ENCODE measurements around the gene CCDC32. TPM values are rescaled to one million over a fixed set of nuclear protein-coding genes. Genes with fewer than 3 reads are reported as not detected.

The CCDC32 gene, protein sequence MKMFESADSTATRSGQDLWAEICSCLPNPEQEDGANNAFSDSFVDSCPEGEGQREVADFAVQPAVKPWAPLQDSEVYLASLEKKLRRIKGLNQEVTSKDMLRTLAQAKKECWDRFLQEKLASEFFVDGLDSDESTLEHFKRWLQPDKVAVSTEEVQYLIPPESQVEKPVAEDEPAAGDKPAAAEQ
- total RNA-seq (2016; rRNA removed; fragmentation: Illumina TruSeq; extraction: Trizol): 23.2 and 26.3 TPM in 2 replicates
- 3.1 and 3.3 TPM in 2 replicates for total RNA-seq (2016; cell fraction: cytosol; rRNA removed; fragmentation: Illumina TruSeq; extraction: Trizol; ENCODE audit: low read depth)
- 20.5 and 28.7 TPM in 2 replicates for total RNA-seq (2016; cell fraction: insoluble cytoplasmic fraction; rRNA removed; fragmentation: Illumina TruSeq; extraction: Trizol)
- 5.6 and 8.7 TPM in 2 replicates for total RNA-seq (2016; cell fraction: membrane; rRNA removed; fragmentation: Illumina TruSeq; extraction: Trizol)
- total RNA-seq (2016; cell fraction: nucleus; rRNA removed; fragmentation: Illumina TruSeq; extraction: Trizol): 13.2 and 14.8 TPM in 2 replicates
- 6.6 and 10.8 TPM in 2 replicates for polyA plus RNA-seq (2011; rRNA removed)
- 14.2 and 21.1 TPM in 2 replicates for polyA plus RNA-seq (2011; cell fraction: cytosol; rRNA removed)
- 2.8 and 8.6 TPM in 2 replicates for polyA plus RNA-seq (2011; cell fraction: nucleus; rRNA removed)
- 11.8 and 14.4 TPM in 2 replicates for polyA plus RNA-seq (2012)
- polyA plus RNA-seq (2016; cell fraction: cytosol; fragmentation: Illumina TruSeq; extraction: Trizol; ENCODE audit: low read depth): 1.9 and 2.4 TPM in 2 replicates
- polyA plus RNA-seq (2016; cell fraction: insoluble cytoplasmic fraction; fragmentation: Illumina TruSeq; extraction: Trizol; ENCODE audit: low read depth): 24.5 and 29.8 TPM in 2 replicates
- polyA plus RNA-seq (2016; cell fraction: membrane; fragmentation: Illumina TruSeq; extraction: Trizol; ENCODE audit: low read depth): 3.8 and 4.4 TPM in 2 replicates
- 13.5 and 15.0 TPM in 2 replicates for polyA plus RNA-seq (2016; cell fraction: nucleus; fragmentation: Illumina TruSeq; extraction: Trizol; ENCODE audit: insufficient read depth, low read depth)
- 6.2 and 20.2 TPM in 2 replicates for polyA minus RNA-seq (2011; rRNA and poly(A)+ RNA removed; ENCODE audit: low replicate concordance)
- 2.2 and 3.0 TPM in 2 replicates for polyA minus RNA-seq (2011; cell fraction: cytosol; rRNA and poly(A)+ RNA removed)
- polyA minus RNA-seq (2011; cell fraction: nucleus; rRNA and poly(A)+ RNA removed): 11.7 and 16.2 TPM in 2 replicates
- Bru-seq, nascent RNA: percentile 59 among the genes with signal in this experiment
- BruChase-seq, experiment 1, labeled RNA remaining after a 6-hour chase: percentile 62 among the genes with signal in this experiment
- BruChase-seq, experiment 2, labeled RNA remaining after a 2-hour chase: percentile 67 among the genes with signal in this experiment
- long read RNA-seq, experiment 1, transcript CCDC32-202 (4 exons, 1,519 nt): major isoform, 12 of 18 reads
- long read RNA-seq, experiment 1, partial matches to known transcripts: 2 of 18 reads
- long read RNA-seq, experiment 1, other reads (novel, unspliced or antisense): 3 of 18 reads
- long read RNA-seq, experiment 2, transcript CCDC32-202 (4 exons, 1,519 nt): major isoform, 8 of 23 reads
- long read RNA-seq, experiment 2, partial matches to known transcripts: 7 of 23 reads
- long read RNA-seq, experiment 2, other reads (novel, unspliced or antisense): 5 of 23 reads

DNA sequence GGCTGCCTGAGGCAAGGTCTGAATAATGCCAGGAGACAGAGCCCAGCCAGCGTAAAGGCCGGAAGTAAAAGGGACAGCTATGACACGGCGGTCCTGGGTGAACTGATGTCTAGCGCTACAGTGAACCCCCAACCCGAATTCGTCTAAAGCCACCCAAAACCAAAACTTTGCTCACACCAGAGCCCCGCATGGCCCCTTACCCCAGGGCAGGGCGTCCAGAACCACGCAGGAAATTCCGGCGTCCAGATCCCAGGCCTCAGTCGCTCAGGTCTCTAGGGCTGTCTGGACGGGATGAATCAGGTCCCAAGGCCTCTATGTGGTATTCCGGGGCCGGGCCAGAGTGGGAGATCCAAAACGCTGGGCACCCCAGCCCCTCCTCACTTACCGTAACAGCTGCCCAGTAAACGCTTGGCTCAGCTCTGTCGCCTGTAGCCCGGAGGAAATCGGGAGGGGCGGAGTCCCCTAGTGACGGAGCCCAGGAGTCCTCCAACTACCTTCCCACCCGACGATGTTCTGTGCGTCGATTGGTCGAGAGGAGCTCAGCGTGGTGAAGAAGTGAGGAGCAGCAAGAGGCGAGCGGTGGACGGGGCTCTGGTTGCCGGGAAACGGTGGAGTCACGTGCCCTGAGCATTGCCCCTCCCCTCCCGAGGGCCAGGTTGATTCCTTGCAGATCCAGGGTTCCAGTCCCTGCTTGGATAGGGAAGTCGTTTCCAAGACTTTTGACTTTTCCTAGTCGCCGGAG lies at the start of gene CCDC32:
Gene CCDC32 (minus strand): TSS at position 452 of the 742 bp plus-strand sequence. CDS start 2,027 bp downstream, outside the sequence.
- peak; percentile 99 for FAIRE-seq
- TF ChIP-seq ZNF850 (CRISPR knock-in tag; conservative IDR thresholded peaks at IDR 0.05): no peak
- TF ChIP-seq TARDBP (CRISPR knock-in tag; IDR thresholded peaks at IDR 0.05): peak; percentile 53
- TF ChIP-seq HES4 (CRISPR knock-in tag; IDR thresholded peaks at IDR 0.05; ENCODE audit: borderline replicate concordance): peak; percentile 65; the same call in 1 of the 2 replicates
- TF ChIP-seq TBX3 (IDR thresholded peaks at IDR 0.05; ENCODE audit: borderline replicate concordance): no peak
- no peak for TF ChIP-seq JUND (CRISPR knock-in tag; IDR thresholded peaks at IDR 0.05)
- peak; percentile 66 for TF ChIP-seq SRSF1 (optimal IDR thresholded peaks at IDR 0.05; ENCODE audit: low read depth, low read length)
- TF ChIP-seq ZNF564 (CRISPR knock-in tag; IDR thresholded peaks at IDR 0.05): no peak
- TF ChIP-seq, protein P1, sequence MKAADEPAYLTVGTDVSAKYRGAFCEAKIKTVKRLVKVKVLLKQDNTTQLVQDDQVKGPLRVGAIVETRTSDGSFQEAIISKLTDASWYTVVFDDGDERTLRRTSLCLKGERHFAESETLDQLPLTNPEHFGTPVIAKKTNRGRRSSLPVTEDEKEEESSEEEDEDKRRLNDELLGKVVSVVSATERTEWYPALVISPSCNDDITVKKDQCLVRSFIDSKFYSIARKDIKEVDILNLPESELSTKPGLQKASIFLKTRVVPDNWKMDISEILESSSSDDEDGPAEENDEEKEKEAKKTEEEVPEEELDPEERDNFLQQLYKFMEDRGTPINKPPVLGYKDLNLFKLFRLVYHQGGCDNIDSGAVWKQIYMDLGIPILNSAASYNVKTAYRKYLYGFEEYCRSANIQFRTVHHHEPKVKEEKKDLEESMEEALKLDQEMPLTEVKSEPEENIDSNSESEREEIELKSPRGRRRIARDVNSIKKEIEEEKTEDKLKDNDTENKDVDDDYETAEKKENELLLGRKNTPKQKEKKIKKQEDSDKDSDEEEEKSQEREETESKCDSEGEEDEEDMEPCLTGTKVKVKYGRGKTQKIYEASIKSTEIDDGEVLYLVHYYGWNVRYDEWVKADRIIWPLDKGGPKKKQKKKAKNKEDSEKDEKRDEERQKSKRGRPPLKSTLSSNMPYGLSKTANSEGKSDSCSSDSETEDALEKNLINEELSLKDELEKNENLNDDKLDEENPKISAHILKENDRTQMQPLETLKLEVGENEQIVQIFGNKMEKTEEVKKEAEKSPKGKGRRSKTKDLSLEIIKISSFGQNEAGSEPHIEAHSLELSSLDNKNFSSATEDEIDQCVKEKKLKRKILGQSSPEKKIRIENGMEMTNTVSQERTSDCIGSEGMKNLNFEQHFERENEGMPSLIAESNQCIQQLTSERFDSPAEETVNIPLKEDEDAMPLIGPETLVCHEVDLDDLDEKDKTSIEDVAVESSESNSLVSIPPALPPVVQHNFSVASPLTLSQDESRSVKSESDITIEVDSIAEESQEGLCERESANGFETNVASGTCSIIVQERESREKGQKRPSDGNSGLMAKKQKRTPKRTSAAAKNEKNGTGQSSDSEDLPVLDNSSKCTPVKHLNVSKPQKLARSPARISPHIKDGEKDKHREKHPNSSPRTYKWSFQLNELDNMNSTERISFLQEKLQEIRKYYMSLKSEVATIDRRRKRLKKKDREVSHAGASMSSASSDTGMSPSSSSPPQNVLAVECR (CRISPR knock-in tag; IDR thresholded peaks at IDR 0.05; ENCODE audit: borderline replicate concordance): peak; percentile 79
- TF ChIP-seq SAP130 (CRISPR knock-in tag; IDR thresholded peaks at IDR 0.05; ENCODE audit: low read depth): peak; percentile 85
- TF ChIP-seq MIER2 (CRISPR knock-in tag; IDR thresholded peaks at IDR 0.05): no peak
- peak; percentile 88; the same call in 2 of the 3 replicates for TF ChIP-seq MXI1 (IDR thresholded peaks at IDR 0.05; ENCODE audit: borderline replicate concordance, low read depth, low read length)
- peak; percentile 34; the same call in 1 of the 2 replicates for TF ChIP-seq FOSL2 (CRISPR knock-in tag; IDR thresholded peaks at IDR 0.05)
- TF ChIP-seq POGZ (CRISPR knock-in tag; IDR thresholded peaks at IDR 0.05): peak; percentile 65

More for the DNA sequence above, at the start of gene CCDC32:
- POLR2A ChIA-PET: interaction anchor here (0.7 to 1.8 kb wide), 9 partner anchors 12 to 130 kb away, joined by 3 to 8 read pairs (median 4); partner anchors contain the start of gene RAD51
- Histone ChIP-seq H3K27me3 (ENCODE audit: control insufficient read depth in 1 of 2, insufficient read depth in 2 of 2, low read length in 2 of 2) (no peaks in the 10 kb centered on the region; a peak in 1 of 5 replicates), H2AFZ (ENCODE audit: low read length) (peak within 1 kb of the TSS; percentile 60), H3K4me1 (ENCODE audit: insufficient read depth, low read length) (peaks cover 46% of the 10 kb centered on the region), H3K36me3 (replicated peaks in 1 of 2; ENCODE audit: control insufficient read depth in 1 of 2, insufficient read depth in 2 of 2, low read length in 2 of 2) (no peaks in the 10 kb centered on the region), H3K9me3 (ENCODE audit: low read length) (no peaks in the 10 kb centered on the region), H3K4me3 (replicated peaks in 1 of 3; ENCODE audit: insufficient read depth in 1 of 3, low read depth in 2 of 3, low read length in 3 of 3) (peak within 1 kb of the TSS; percentile 86 to 94 (median 91)), H3K4me2 (ENCODE audit: low read depth, low read length) (peak within 1 kb of the TSS; percentile 90), H3K27ac (ENCODE audit: extremely low read length, insufficient read depth, low read length) (peak within 1 kb of the TSS; percentile 73), H4K20me1 (ENCODE audit: insufficient read depth, low read length) (no peaks in the 10 kb centered on the region), H3K79me2 (ENCODE audit: insufficient read depth, low read length) (peaks cover 13% of the 10 kb centered on the region), H3K9ac (ENCODE audit: insufficient read depth, low read depth, low read length) (peak within 1 kb of the TSS; percentile 78)
- CTCF ChIA-PET (ENCODE audit: low intra/inter-chr PET ratio, low total read pairs): no interaction called here
- BruUV-seq (replicated peaks): TSS peak; percentile 88
- WGBS (ENCODE audit: low lambda C conversion rate): 1% methylated on average over 17 of the region's 40 CpGs
- peak; percentile 98 for DNase-seq (ENCODE audit: low spot score)
- ATAC-seq: peak; percentile 96
- intact Hi-C loops (cut with micrococcal nuclease; ENCODE audit: unreplicated experiment) (loop anchor here (2.0 to 5.0 kb wide), 2 partner anchors 130 to 198 kb away; partner anchors contain the start of genes GCHFR and RAD51), in situ Hi-C loops (cut with HindIII; ENCODE audit: extremely low pct_ligation_motif_present, low pct_unique_long_range_greater_than_20kb) (no loop called here)
